Vagina (tissue), 2 donors: ENCODE results near the gene MTMR2. TPM values are rescaled to one million over a fixed set of nuclear protein-coding genes. Genes with fewer than 3 reads are reported as not detected.

Source experiments
- DNase-seq, 2 donors: peaks; one replicate each; pipeline ENCODE4 v3.0.0-alpha.2; 2017; ENCODE audit errors: extremely low spot score in 2 of 2
- H3K27ac ChIP-seq: fragments of 200-600 bp; sonication (generic); one replicate; pipeline ENCODE4 v1.5.1; 2019
- H3K27me3 ChIP-seq: fragments of 200-600 bp; sonication (generic); one replicate; pipeline ENCODE4 v1.5.1; 2019
- H3K36me3 ChIP-seq, 2 donors: fragments of 200-600 bp; sonication (generic); one replicate each; pipeline ENCODE4 v1.5.1; 2017 to 2019
- H3K4me1 ChIP-seq: fragments of 200-600 bp; sonication (generic); one replicate; pipeline ENCODE4 v1.5.1; 2019
- H3K4me3 ChIP-seq, 2 donors: fragments of 200-600 bp; sonication (generic); 1 replicate in 1 of 2; 2 replicates in 1 of 2; pipeline ENCODE4 v1.5.1; 2016 to 2019
- H3K9me3 ChIP-seq: fragments of 200-600 bp; sonication (generic); one replicate; pipeline ENCODE4 v1.5.1; 2019
- CTCF ChIP-seq, 3 experiments: fragments of 450-650 bp in 2 of 3; fragments of 200-600 bp in 1 of 3; sonication (generic) in 1 of 3; IDR thresholded peaks; one replicate each; pipeline ENCODE4 v1.5.1; 2017 to 2019; ENCODE audit warnings: antibody characterized with exemption in 3 of 3, mild to moderate bottlenecking in 2 of 3, moderate library complexity in 2 of 3
- POLR2A ChIP-seq, 2 donors: fragments of 450-650 bp; IDR thresholded peaks; one replicate each; pipeline ENCODE4 v1.6.1; 2017; ENCODE audit warnings: antibody characterized with exemption in 2 of 2, mild to moderate bottlenecking in 2 of 2, moderate library complexity in 2 of 2
- POLR2AphosphoS5 ChIP-seq, 2 donors: sonication (generic); formaldehyde crosslinking; IDR thresholded peaks; one replicate each; pipeline ENCODE4 v1.9.0; 2017; ENCODE audit warnings: antibody characterized with exemption in 2 of 2, mild to moderate bottlenecking in 2 of 2, low read depth in 1 of 2; ENCODE audit not compliant: insufficient read depth in 1 of 2
- intact Hi-C: fragments of 100-400 bp; cut with DNase I; formaldehyde crosslinking; loops from one replicate; pipeline ENCODE4 v1.15.1; 2023
- total RNA-seq: library from RNA; depleted of rRNA; stranded (reverse); fragments of >200 nt; gene quantifications from one replicate; pipeline ENCODE4 v1.2.3, GENCODE V29; 2016

The MTMR2 gene
- total RNA-seq, 1 donor from 2014 or later, result 18.2 TPM

- peak overlapping the region; percentile 88 to 94 for H3K4me3 ChIP-seq
- peak overlapping the region; percentile 94 for H3K27ac ChIP-seq
- no peaks in the 10 kb centered on the region for H3K27me3 ChIP-seq
- H3K9me3 ChIP-seq, result no peaks in the 10 kb centered on the region
- DNase-seq, result no peak
- H3K36me3 ChIP-seq, result no peaks in the 10 kb centered on the region
- peaks cover 31% of the 10 kb centered on the region for H3K4me1 ChIP-seq
- TF ChIP-seq POLR2A (IDR thresholded peaks at IDR 0.05) (no peak), POLR2AphosphoS5 (IDR thresholded peaks at IDR 0.05; ENCODE audit: insufficient read depth in 1 of 2, low read depth in 1 of 2) (no peak), CTCF (IDR thresholded peaks at IDR 0.05) (no peak)
- intact Hi-C loops, result no loop called here
These were observed 480 bp upstream of the MTMR2 start for GRCh38 chr11:95924414-95924760.

- DNase-seq, result no peak
- H3K27ac ChIP-seq, result peak overlapping the region; percentile 94
- H3K9me3 ChIP-seq, result no peaks in the 10 kb centered on the region
- intact Hi-C loops, result no loop called here
- no peaks in the 10 kb centered on the region for H3K36me3 ChIP-seq
- H3K27me3 ChIP-seq, result no peaks in the 10 kb centered on the region
- TF ChIP-seq POLR2AphosphoS5 (IDR thresholded peaks at IDR 0.05; ENCODE audit: insufficient read depth in 1 of 2, low read depth in 1 of 2) (no peak), CTCF (IDR thresholded peaks at IDR 0.05) (no peak), POLR2A (IDR thresholded peaks at IDR 0.05) (no peak)
- peak overlapping the region; percentile 88 to 94 for H3K4me3 ChIP-seq
- peaks cover 34% of the 10 kb centered on the region for H3K4me1 ChIP-seq
These were observed 524 bp downstream of the MTMR2 start for GRCh38 chr11:95923439-95923727.

DNA sequence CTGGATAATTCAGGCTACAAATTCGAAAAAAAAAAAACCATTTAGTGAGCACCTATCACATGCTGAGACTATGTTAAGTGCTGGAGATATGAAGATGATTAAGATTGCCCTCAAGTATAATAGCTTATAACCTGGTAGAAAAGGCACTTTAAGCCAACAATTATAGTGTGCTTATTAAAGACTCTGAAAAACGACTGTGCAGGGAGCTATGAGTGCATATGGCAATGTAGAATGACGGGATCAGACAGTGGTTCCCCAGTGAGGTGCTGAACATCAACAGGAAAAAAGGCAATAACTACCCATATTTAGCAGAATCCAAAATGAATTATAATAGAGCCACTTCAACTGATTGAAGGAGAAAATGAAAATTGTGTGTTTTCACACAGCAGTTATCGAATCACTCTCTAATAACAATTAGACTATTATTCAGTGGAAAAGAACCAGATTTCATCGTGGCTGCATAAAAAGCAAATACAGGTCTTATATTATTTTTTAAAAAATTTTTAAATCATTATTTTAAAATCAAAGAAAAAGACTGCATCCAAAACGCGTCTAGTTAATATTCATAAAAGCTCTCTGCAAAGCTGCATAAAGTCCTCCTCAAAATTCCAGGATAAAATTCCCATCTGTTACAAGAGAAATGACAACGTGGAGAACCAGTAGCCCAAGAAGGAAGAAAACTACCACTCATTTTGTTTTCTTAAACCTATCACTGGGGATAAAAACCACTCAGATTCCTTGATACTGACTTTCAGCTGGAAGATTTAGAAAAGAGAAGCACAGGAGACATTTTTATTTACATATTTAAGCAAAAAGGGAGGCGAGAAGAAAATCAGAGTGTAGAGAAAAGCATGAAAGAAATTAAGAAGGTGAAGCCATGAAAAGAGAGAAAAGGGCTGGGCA is 1.1 kb downstream of the MTMR2 start:
- Histone ChIP-seq H3K27me3 (no peaks in the 10 kb centered on the region), H3K4me1 (peaks cover 39% of the 10 kb centered on the region), H3K4me3 (peak overlapping the region; percentile 88 to 94), H3K36me3 (no peaks in the 10 kb centered on the region), H3K9me3 (no peaks in the 10 kb centered on the region), H3K27ac (peak overlapping the region; percentile 94)
- intact Hi-C loops, result no loop called here
- TF ChIP-seq POLR2AphosphoS5 (IDR thresholded peaks at IDR 0.05; ENCODE audit: insufficient read depth in 1 of 2, low read depth in 1 of 2), result no peak
- no peak for TF ChIP-seq POLR2A (IDR thresholded peaks at IDR 0.05)
- DNase-seq, result no peak

GRCh38 chr11:95922099-95922498 is 1.8 kb downstream of the MTMR2 start:
- no peak for DNase-seq
- H3K4me1 ChIP-seq, result peaks cover 39% of the 10 kb centered on the region
- H3K27me3 ChIP-seq, result no peaks in the 10 kb centered on the region
- no peak for TF ChIP-seq CTCF (IDR thresholded peaks at IDR 0.05)
- no peak for TF ChIP-seq POLR2A (IDR thresholded peaks at IDR 0.05)
- no peak for TF ChIP-seq POLR2AphosphoS5 (IDR thresholded peaks at IDR 0.05; ENCODE audit: insufficient read depth in 1 of 2, low read depth in 1 of 2)
- H3K36me3 ChIP-seq, result no peaks in the 10 kb centered on the region
- H3K4me3 ChIP-seq, result peak overlapping the region in 1 of 2 donors; percentile 94
- no peaks in the 10 kb centered on the region for H3K9me3 ChIP-seq
- H3K27ac ChIP-seq, result peak overlapping the region; percentile 94
- intact Hi-C loops, result no loop called here

GRCh38 chr11:95920460-95921105 is 3.3 kb downstream of the MTMR2 start:
- no peaks in the 10 kb centered on the region for H3K36me3 ChIP-seq
- H3K4me3 ChIP-seq, result no peak overlapping the region
- H3K9me3 ChIP-seq, result no peaks in the 10 kb centered on the region
- TF ChIP-seq CTCF (IDR thresholded peaks at IDR 0.05) (no peak), POLR2A (IDR thresholded peaks at IDR 0.05) (no peak), POLR2AphosphoS5 (IDR thresholded peaks at IDR 0.05; ENCODE audit: insufficient read depth in 1 of 2, low read depth in 1 of 2) (no peak)
- DNase-seq, result no peak
- no peaks in the 10 kb centered on the region for H3K27me3 ChIP-seq
- H3K4me1 ChIP-seq, result peaks cover 39% of the 10 kb centered on the region
- H3K27ac ChIP-seq, result no peak overlapping the region
- intact Hi-C loops, result no loop called here
